Measurements from ENCODE around the gene ENO1.

GRCh38 chr1:8867878-8868567 lies 10.5 kb downstream of the ENO1 start:
- TF ChIP-seq, protein P1, sequence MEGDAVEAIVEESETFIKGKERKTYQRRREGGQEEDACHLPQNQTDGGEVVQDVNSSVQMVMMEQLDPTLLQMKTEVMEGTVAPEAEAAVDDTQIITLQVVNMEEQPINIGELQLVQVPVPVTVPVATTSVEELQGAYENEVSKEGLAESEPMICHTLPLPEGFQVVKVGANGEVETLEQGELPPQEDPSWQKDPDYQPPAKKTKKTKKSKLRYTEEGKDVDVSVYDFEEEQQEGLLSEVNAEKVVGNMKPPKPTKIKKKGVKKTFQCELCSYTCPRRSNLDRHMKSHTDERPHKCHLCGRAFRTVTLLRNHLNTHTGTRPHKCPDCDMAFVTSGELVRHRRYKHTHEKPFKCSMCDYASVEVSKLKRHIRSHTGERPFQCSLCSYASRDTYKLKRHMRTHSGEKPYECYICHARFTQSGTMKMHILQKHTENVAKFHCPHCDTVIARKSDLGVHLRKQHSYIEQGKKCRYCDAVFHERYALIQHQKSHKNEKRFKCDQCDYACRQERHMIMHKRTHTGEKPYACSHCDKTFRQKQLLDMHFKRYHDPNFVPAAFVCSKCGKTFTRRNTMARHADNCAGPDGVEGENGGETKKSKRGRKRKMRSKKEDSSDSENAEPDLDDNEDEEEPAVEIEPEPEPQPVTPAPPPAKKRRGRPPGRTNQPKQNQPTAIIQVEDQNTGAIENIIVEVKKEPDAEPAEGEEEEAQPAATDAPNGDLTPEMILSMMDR (IDR thresholded peaks at IDR 0.05): no peak
- TF ChIP-seq POLR2A (IDR thresholded peaks at IDR 0.05): no peak
